ENCODE measurements around the gene ARHGEF37.

GRCh38 chr5:149544028-149544420 lies 37.3 kb upstream of the ARHGEF37 start:
- no peak for TF ChIP-seq CTCF (IDR thresholded peaks at IDR 0.05)
- TF ChIP-seq POLR2A (IDR thresholded peaks at IDR 0.05), result no peak
